Psoas muscle (tissue), 8 donors: Measurements from ENCODE around the gene UNC80. TPM values are rescaled to one million over a fixed set of nuclear protein-coding genes. Genes with fewer than 3 reads are reported as not detected.

Experiments used
- ATAC-seq, 4 donors: fragments of 200-7000 bp; cut with Tn5 transposase; one replicate each; pipeline ENCODE4 v1.9.1; 2020; ENCODE audit warnings: moderate library complexity in 3 of 4, mild to moderate bottlenecking in 2 of 4
- DNase-seq, 2 donors: peaks; one replicate each; pipeline ENCODE4 v3.0.0-alpha.2; 2020
- H3K27ac ChIP-seq: fragments of 200-600 bp; one replicate; pipeline ENCODE4 v1.8.0; 2022
- H3K27me3 ChIP-seq, 3 donors: fragments of 200-600 bp in 1 of 3; one replicate each; pipeline versions ENCODE4 v1.6.1 to v1.8.0; 2013 to 2022; ENCODE audit warnings: low read length in 2 of 3, mild to moderate bottlenecking in 2 of 3, moderate library complexity in 1 of 3; ENCODE audit not compliant: insufficient read depth in 3 of 3
- H3K36me3 ChIP-seq, 2 donors: fragments of 200-600 bp in 1 of 2; one replicate each; pipeline versions ENCODE4 v1.6.1 to v1.8.0; 2013 to 2022; ENCODE audit warnings: low read depth in 1 of 2, mild to moderate bottlenecking in 1 of 2, moderate library complexity in 1 of 2; ENCODE audit not compliant: insufficient read depth in 1 of 2
- H3K4me1 ChIP-seq: fragments of 200-600 bp; one replicate; pipeline ENCODE4 v1.8.0; 2022
- H3K4me3 ChIP-seq: fragments of 200-600 bp; one replicate; pipeline ENCODE4 v1.8.0; 2022; ENCODE audit warnings: mild to moderate bottlenecking
- H3K9me3 ChIP-seq: fragments of 200-600 bp; one replicate; pipeline ENCODE4 v1.8.0; 2022
- WGBS, 3 donors: extraction: QIAGEN DNeasy Blood & Tissue Kit; methylation state at CpG; one replicate each; pipeline versions ENCODE4 v1.1.6 to v1.1.7; 2013; 5-methylcytosine and 5-hydroxymethylcytosine counted together
- intact Hi-C, 2 donors: fragments of 100-400 bp; cut with DNase I; formaldehyde crosslinking; loops; one replicate each; pipeline versions ENCODE4 v1.11.0 to v1.14.2; 2022
- long read RNA-seq, 2 donors: library from polyadenylated mRNA; unstranded; transcript quantifications; one replicate each; pipeline ENCODE4 v2.0.0, GENCODE V29; 2021
- polyA plus RNA-seq, 3 donors: library from polyadenylated mRNA; stranded (reverse); fragments of 200-250 nt; gene quantifications; one replicate each; pipeline ENCODE4 v1.2.3, GENCODE V29; 2013
- total RNA-seq, 4 donors: library from RNA; stranded (reverse); fragmentation: NEBNext Ultra II Directional in 2 of 4; extraction: Animal tissue kit (Norgen Biotek cat#: 25700) in 2 of 4; gene quantifications; one replicate each; pipeline versions ENCODE4 v1.2.1 to v1.2.4, GENCODE V29; 2021 to 2023
- TF ChIP-seq, protein P1 (sequence below): fragments of 200-600 bp; IDR thresholded peaks from one replicate; pipeline ENCODE4 v1.8.0; 2022; ENCODE audit warnings: antibody characterized with exemption
- donor health status: healthy with polysubstance abuse.
- donor health status: DM: no; HTN: no; CAD: no; lungs with moderate emphysema.
- donor health status: Bipolar disorder and iron deficiency.
- donor health status: healthy.
- donor health status: DM: yes; HTN: yes; CAD: no.
- donor health status: DM: no; HTN: no; CAD: no.
- donor health status: DM: no; HTN: no; CAD: no.
- donor health status: DM: yes; HTN: yes; CAD: no.

The UNC80 gene, protein sequence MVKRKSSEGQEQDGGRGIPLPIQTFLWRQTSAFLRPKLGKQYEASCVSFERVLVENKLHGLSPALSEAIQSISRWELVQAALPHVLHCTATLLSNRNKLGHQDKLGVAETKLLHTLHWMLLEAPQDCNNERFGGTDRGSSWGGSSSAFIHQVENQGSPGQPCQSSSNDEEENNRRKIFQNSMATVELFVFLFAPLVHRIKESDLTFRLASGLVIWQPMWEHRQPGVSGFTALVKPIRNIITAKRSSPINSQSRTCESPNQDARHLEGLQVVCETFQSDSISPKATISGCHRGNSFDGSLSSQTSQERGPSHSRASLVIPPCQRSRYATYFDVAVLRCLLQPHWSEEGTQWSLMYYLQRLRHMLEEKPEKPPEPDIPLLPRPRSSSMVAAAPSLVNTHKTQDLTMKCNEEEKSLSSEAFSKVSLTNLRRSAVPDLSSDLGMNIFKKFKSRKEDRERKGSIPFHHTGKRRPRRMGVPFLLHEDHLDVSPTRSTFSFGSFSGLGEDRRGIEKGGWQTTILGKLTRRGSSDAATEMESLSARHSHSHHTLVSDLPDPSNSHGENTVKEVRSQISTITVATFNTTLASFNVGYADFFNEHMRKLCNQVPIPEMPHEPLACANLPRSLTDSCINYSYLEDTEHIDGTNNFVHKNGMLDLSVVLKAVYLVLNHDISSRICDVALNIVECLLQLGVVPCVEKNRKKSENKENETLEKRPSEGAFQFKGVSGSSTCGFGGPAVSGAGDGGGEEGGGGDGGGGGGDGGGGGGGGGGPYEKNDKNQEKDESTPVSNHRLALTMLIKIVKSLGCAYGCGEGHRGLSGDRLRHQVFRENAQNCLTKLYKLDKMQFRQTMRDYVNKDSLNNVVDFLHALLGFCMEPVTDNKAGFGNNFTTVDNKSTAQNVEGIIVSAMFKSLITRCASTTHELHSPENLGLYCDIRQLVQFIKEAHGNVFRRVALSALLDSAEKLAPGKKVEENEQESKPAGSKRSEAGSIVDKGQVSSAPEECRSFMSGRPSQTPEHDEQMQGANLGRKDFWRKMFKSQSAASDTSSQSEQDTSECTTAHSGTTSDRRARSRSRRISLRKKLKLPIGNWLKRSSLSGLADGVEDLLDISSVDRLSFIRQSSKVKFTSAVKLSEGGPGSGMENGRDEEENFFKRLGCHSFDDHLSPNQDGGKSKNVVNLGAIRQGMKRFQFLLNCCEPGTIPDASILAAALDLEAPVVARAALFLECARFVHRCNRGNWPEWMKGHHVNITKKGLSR (N-terminal part only)
- total RNA-seq: not detected
- polyA plus RNA-seq: under 1 TPM in 1 of 3 donors, not detected in 2; 0.03 TPM
- long read RNA-seq, donor 1: 0 reads
- long read RNA-seq, donor 2: 0 reads

DNA sequence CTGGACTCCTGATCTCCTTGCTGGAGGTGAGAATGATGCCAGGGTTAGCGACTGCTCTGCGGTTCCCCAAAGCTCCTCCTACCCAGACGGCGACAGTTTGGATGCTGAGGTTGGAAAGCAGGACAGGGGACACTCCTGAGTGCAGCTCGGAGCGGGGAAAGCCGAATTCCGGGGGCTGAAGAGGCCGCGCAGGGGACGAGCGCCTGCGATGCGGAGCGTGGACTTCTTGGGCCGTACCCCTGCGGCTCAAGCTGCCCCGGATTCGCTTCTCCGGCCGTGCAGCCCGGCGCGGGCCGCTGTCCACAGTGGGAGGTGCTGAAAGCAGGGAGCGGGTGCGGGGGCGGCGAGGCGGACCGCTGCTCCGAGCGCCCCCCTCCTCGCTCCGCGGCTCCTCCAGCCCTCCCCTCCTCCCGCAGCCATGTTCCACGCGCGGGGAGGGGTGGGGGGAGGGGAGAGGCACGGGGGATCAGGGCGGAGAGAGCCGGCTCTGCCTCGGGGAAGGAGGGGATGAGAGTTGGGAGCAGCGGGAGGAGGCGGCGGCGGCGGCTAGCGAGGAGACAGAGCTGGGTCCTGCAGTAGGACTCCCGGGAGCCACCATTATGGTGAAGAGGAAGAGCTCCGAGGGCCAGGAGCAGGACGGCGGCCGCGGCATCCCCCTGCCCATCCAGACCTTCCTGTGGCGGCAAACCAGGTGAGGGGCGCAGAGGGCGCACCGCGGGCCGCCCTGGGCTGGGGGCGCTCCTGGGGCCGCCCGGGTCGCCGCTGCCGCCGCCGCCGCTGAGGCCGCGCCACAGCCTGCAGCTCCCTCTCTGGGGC lies at the start of gene UNC80:
UNC80 (plus strand) TSS at position 359 of the 816 bp plus-strand sequence; CDS start at position 600, 241 bp downstream.
- DNase-seq (peak; percentile 50 to 62), ATAC-seq (peak in 3 of 4 donors; percentile 55 to 78 (median 61))
- H3K4me3 ChIP-seq: peak within 1 kb of the TSS; percentile 22
- TF ChIP-seq, protein P1, sequence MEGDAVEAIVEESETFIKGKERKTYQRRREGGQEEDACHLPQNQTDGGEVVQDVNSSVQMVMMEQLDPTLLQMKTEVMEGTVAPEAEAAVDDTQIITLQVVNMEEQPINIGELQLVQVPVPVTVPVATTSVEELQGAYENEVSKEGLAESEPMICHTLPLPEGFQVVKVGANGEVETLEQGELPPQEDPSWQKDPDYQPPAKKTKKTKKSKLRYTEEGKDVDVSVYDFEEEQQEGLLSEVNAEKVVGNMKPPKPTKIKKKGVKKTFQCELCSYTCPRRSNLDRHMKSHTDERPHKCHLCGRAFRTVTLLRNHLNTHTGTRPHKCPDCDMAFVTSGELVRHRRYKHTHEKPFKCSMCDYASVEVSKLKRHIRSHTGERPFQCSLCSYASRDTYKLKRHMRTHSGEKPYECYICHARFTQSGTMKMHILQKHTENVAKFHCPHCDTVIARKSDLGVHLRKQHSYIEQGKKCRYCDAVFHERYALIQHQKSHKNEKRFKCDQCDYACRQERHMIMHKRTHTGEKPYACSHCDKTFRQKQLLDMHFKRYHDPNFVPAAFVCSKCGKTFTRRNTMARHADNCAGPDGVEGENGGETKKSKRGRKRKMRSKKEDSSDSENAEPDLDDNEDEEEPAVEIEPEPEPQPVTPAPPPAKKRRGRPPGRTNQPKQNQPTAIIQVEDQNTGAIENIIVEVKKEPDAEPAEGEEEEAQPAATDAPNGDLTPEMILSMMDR: no peak
- H3K4me1 ChIP-seq: no peaks in the 10 kb centered on the region
- intact Hi-C loops: no loop called here
- no peaks in the 10 kb centered on the region for H3K36me3 ChIP-seq
- H3K9me3 ChIP-seq: no peaks in the 10 kb centered on the region
- no peak within 1 kb of the TSS for H3K27ac ChIP-seq
- WGBS, 3 donors: 0 to 1% (median 1%) methylated on average over 48 to 70 of the region's 73 CpGs
- H3K27me3 ChIP-seq: peaks cover 2 to 50% (median 8%) of the 10 kb centered on the region in 3 donors

DNA sequence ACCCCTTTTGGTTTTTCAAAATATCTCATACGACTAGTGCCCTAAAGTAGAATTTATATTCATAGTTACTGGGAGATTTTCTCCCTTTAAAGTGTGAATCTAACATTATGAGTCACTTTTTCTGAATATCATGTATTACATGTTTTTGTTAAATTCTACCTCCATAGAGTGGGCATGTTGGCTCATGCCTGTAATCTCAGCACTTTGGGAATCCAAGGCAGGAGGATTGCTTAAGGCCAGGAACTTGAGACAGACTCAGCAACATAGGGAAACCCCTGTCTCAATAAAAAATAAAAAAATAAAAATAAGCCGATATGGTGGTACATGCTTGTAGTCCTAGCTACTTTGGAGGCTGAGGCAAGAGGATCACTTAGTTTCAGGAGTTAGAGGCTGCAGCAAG lies 45.3 kb upstream of the UNC80 start:
- Histone ChIP-seq H3K36me3 (no peaks in the 10 kb centered on the region), H3K9me3 (no peaks in the 10 kb centered on the region), H3K27ac (no peak overlapping the region), H3K27me3 (no peaks in the 10 kb centered on the region), H3K4me1 (no peaks in the 10 kb centered on the region), H3K4me3 (no peak overlapping the region)
- DNase-seq (no peak), ATAC-seq (no peak)
- TF ChIP-seq, protein P1: no peak
- 96 to 99% (median 97%) methylated on average over 2 of the region's 2 CpGs for WGBS, 3 donors
- intact Hi-C loops: no loop called here

DNA sequence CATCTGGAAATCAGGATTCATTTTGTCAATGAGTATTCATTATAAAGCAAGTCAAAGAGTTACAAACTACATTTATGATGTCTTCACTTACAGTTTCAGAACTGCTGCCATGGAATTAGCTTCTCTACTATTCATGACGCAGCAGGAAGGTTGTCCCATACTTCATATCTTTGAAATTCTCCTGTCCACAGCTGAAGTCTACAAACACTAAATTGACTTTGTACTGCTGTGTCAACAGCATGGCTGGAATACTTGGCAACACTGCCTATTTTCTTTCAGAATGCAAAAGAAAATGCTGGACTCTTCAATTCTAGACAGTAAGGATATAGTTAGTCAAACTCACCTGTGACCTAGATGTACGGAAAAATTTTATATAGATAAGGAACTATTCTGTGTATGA lies 44.6 kb upstream of the UNC80 start:
- TF ChIP-seq, protein P1: no peak
- H3K36me3 ChIP-seq: no peaks in the 10 kb centered on the region
- 91 to 95% (median 92%) methylated on average over 2 of the region's 2 CpGs for WGBS, 3 donors
- ATAC-seq: no peak
- intact Hi-C loops: no loop called here
- DNase-seq: no peak
- no peak overlapping the region for H3K4me3 ChIP-seq
- H3K9me3 ChIP-seq: no peaks in the 10 kb centered on the region
- no peak overlapping the region for H3K27ac ChIP-seq
- H3K4me1 ChIP-seq: no peaks in the 10 kb centered on the region
- no peaks in the 10 kb centered on the region for H3K27me3 ChIP-seq

DNA sequence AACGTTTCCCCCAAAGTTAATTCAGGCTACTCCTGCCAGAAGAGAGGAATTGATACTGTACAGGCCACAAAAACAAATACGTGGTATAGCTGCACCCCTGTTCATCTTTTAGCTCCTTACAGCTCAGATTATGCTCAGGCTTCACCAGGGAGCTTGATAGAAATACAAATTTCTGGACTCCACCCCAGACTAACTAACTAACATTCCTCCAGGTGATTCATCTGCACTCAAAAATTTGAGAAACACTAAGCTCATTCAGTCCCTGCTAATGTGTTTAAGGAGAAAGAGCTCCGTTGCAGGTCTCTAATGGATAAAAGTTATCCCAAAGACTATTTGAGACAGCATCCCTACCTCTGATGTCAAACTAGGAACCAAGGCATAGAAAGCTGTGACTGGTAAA lies 36.8 kb upstream of the UNC80 start:
- TF ChIP-seq, protein P1: no peak
- Histone ChIP-seq H3K27me3 (no peaks in the 10 kb centered on the region), H3K36me3 (no peaks in the 10 kb centered on the region), H3K4me1 (no peaks in the 10 kb centered on the region), H3K4me3 (no peak overlapping the region), H3K27ac (no peak overlapping the region), H3K9me3 (no peaks in the 10 kb centered on the region)
- no peak for ATAC-seq
- WGBS, 3 donors: 82 to 87% (median 85%) methylated on average over 3 of the region's 3 CpGs
- intact Hi-C loops: no loop called here
- DNase-seq: no peak
